ENCODE results near the gene TARBP2. TPM values are rescaled to one million over a fixed set of nuclear protein-coding genes. Genes with fewer than 3 reads are reported as not detected.

Gene TARBP2
- total RNA-seq, 1 experiment from 2014 or later: 82.0 TPM

DNA sequence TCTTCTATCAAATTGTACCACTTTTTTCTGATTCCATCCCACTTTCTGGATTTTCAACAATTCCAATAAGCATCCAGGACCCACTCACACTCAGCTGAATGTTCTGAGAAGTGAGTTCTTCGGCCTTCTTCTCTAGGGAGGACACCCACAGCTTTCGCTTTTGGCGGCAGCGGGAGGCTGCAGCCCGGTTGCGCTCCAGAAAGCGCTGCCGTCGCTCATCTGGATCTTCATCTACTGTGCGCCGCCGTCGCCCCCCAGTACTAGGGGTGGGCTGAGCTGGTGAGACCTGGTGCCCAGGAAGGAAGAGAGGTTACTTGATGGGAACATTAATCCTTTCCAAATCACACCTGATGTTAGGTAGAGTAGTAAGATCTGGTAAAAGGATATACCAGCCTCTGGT lies 23.4 kb downstream of the TARBP2 start:
- H3F3A ChIP-seq (ENCODE audit: low read length, unreplicated experiment): no peaks in the 10 kb centered on the region
- no peaks in the 10 kb centered on the region for H3K79me2 ChIP-seq (ENCODE audit: low read length)
- DNase-seq: no peak
- no peak overlapping the region for H3K9ac ChIP-seq (ENCODE audit: low read length)
- no peak overlapping the region for H3K27ac ChIP-seq (ENCODE audit: low read length)
- no peaks in the 10 kb centered on the region for H3K9me2 ChIP-seq (replicated peaks; ENCODE audit: low read length)
- no peaks in the 10 kb centered on the region for H3K9me3 ChIP-seq (ENCODE audit: low read length)
- no peaks in the 10 kb centered on the region for H3K4me1 ChIP-seq (ENCODE audit: insufficient read depth, low read length)
- H3K4me2 ChIP-seq (ENCODE audit: low read length): no peak overlapping the region
- H3K36me3 ChIP-seq (ENCODE audit: low read depth, low read length): peaks cover 14% of the 10 kb centered on the region; the same call in 1 of the 2 replicates
- CTCF ChIA-PET: no interaction called here
- POLR2A ChIA-PET (ENCODE audit: unreplicated experiment): interaction anchor here (0.6 kb wide), 1 partner anchor 275 kb away, joined by 7 read pairs; no protein-coding TSS in a partner anchor
- H3K27me3 ChIP-seq (ENCODE audit: low read length): no peaks in the 10 kb centered on the region
- TF ChIP-seq EZH2phosphoT487 (IDR thresholded peaks at IDR 0.05; ENCODE audit: borderline replicate concordance, low read length) (no peak), CTCF (conservative IDR thresholded peaks at IDR 0.05; ENCODE audit: low read depth, low read length) (no peak), EZH2 (IDR thresholded peaks at IDR 0.05; ENCODE audit: low read length, unreplicated experiment) (no peak)
- no peak overlapping the region for H2AFZ ChIP-seq (ENCODE audit: low read length)
- no TSS peak for BruUV-seq (replicated peaks)
- H4K20me1 ChIP-seq (ENCODE audit: low read length): no peaks in the 10 kb centered on the region
- ATAC-seq: no peak
- H3K4me3 ChIP-seq (ENCODE audit: low read length): no peak overlapping the region
- intact Hi-C loops (cut with micrococcal nuclease): no loop called here

DNA sequence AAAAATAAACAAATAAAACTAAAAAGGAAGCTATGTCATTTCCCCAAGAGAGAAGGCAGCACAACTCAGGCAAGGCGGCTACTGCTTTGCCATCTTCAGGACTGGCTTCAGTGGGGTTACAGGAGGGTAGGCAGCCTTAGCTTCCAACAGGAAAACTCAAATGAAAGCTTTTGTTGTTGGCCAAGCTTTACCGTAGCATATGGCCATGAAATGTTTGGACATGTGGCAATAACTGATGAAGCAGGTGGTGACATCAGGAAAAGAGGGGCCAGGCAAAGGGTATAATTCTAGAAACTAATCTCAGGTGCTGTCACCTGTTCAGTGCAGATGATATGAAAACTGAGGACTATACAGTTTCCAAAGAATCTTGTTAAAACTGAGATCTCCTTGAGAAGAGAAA lies 29.0 kb downstream of the TARBP2 start:
- no peak overlapping the region for H2AFZ ChIP-seq (ENCODE audit: low read length)
- no peak overlapping the region for H3K27ac ChIP-seq (ENCODE audit: low read length)

More for the DNA sequence above, 29.0 kb downstream of the TARBP2 start:
- Histone ChIP-seq H3K9me2 (replicated peaks; ENCODE audit: low read length) (no peaks in the 10 kb centered on the region), H3K4me3 (ENCODE audit: low read length) (no peak overlapping the region), H3K36me3 (ENCODE audit: low read depth, low read length) (peaks cover 25% of the 10 kb centered on the region), H3K9me3 (ENCODE audit: low read length) (no peaks in the 10 kb centered on the region), H3K4me2 (ENCODE audit: low read length) (no peak overlapping the region), H3K9ac (ENCODE audit: low read length) (no peak overlapping the region), H3K4me1 (ENCODE audit: insufficient read depth, low read length) (peaks cover 9% of the 10 kb centered on the region), H4K20me1 (ENCODE audit: low read length) (no peaks in the 10 kb centered on the region), H3K79me2 (ENCODE audit: low read length) (no peaks in the 10 kb centered on the region), H3K27me3 (ENCODE audit: low read length) (no peaks in the 10 kb centered on the region), H3F3A (ENCODE audit: low read length, unreplicated experiment) (no peaks in the 10 kb centered on the region)
- CTCF ChIA-PET: no interaction called here
- BruUV-seq (replicated peaks): no TSS peak
- intact Hi-C loops (cut with micrococcal nuclease): no loop called here
- POLR2A ChIA-PET (ENCODE audit: unreplicated experiment): no interaction called here
- TF ChIP-seq EZH2phosphoT487 (IDR thresholded peaks at IDR 0.05; ENCODE audit: borderline replicate concordance, low read length): no peak
- TF ChIP-seq EZH2 (IDR thresholded peaks at IDR 0.05; ENCODE audit: low read length, unreplicated experiment): no peak
- TF ChIP-seq CTCF (conservative IDR thresholded peaks at IDR 0.05; ENCODE audit: low read depth, low read length): no peak
- no peak for ATAC-seq
- DNase-seq: no peak

Data from PC-3 (cell line).